RWPE2 (cell line): ENCODE results near the gene KIAA0408.

Source experiments
- ATAC-seq: fragments of 200-7000 bp; cut with Tn5 transposase; 3 replicates; pipeline ENCODE4 v1.9.1; 2021; ENCODE audit warnings: low read depth
- DNase-seq: peaks from one replicate; pipeline ENCODE4 v3.0.0-alpha.2; 2020; ENCODE audit warnings: low spot score
- H3K27ac ChIP-seq: fragments of 450-650 bp; 2 replicates; pipeline ENCODE4 v1.5.1; 2017; ENCODE audit warnings: mild to moderate bottlenecking; ENCODE audit not compliant: poor library complexity, severe bottlenecking
- H3K27me3 ChIP-seq: fragments of 250-450 bp; sonication (Bioruptor Pico); 2 replicates; pipeline ENCODE4 v1.5.1; 2021; ENCODE audit warnings: mild to moderate bottlenecking, moderate library complexity; ENCODE audit not compliant: insufficient read depth, poor library complexity, severe bottlenecking
- H3K36me3 ChIP-seq: fragments of 250-450 bp; sonication (Bioruptor Pico); 2 replicates; pipeline ENCODE4 v1.5.1; 2020; ENCODE audit warnings: low read depth, mild to moderate bottlenecking, moderate library complexity
- H3K4me1 ChIP-seq: fragments of 250-450 bp; sonication (Bioruptor Pico); 2 replicates; pipeline ENCODE4 v1.5.1; 2021; ENCODE audit warnings: mild to moderate bottlenecking, moderate library complexity; ENCODE audit not compliant: insufficient read depth, poor library complexity, severe bottlenecking
- H3K4me3 ChIP-seq: fragments of 250-450 bp; sonication (Bioruptor Pico); 2 replicates; pipeline ENCODE4 v1.5.1; 2021; ENCODE audit warnings: mild to moderate bottlenecking, moderate library complexity; ENCODE audit not compliant: severe bottlenecking
- H3K9me3 ChIP-seq: fragments of 250-450 bp; sonication (Bioruptor Pico); 2 replicates; pipeline ENCODE4 v1.5.1; 2021; ENCODE audit warnings: mild to moderate bottlenecking, moderate library complexity; ENCODE audit not compliant: severe bottlenecking
- CTCF ChIP-seq: fragments of 450-650 bp; IDR thresholded peaks from one replicate; pipeline ENCODE4 v1.5.1; 2017; ENCODE audit warnings: mild to moderate bottlenecking, moderate library complexity; ENCODE audit not compliant: poor library complexity, severe bottlenecking

KIAA0408 gene

GRCh38 chr6:127464881-127465459, 5.8 kb upstream of the KIAA0408 start:
- H3K36me3 ChIP-seq: no peaks in the 10 kb centered on the region
- no peak overlapping the region for H3K27ac ChIP-seq
- no peak overlapping the region for H3K4me3 ChIP-seq
- H3K4me1 ChIP-seq: no peaks in the 10 kb centered on the region
- peak; percentile 90 for TF ChIP-seq CTCF
- H3K27me3 ChIP-seq: no peaks in the 10 kb centered on the region
- peak; percentile 94 for ATAC-seq
- DNase-seq: no peak
- H3K9me3 ChIP-seq: no peaks in the 10 kb centered on the region

GRCh38 chr6:127464161-127464880, 5.1 kb upstream of the KIAA0408 start:
- Histone ChIP-seq H3K9me3 (no peaks in the 10 kb centered on the region), H3K4me1 (no peaks in the 10 kb centered on the region), H3K36me3 (no peaks in the 10 kb centered on the region), H3K4me3 (no peak overlapping the region), H3K27me3 (no peaks in the 10 kb centered on the region), H3K27ac (no peak overlapping the region)
- DNase-seq (no peak), ATAC-seq (no peak)
- no peak for TF ChIP-seq CTCF

GRCh38 chr6:127463056-127463455, 3.9 kb upstream of the KIAA0408 start:
- H3K4me1 ChIP-seq: no peaks in the 10 kb centered on the region
- H3K4me3 ChIP-seq: no peak overlapping the region
- DNase-seq (no peak), ATAC-seq (no peak)
- TF ChIP-seq CTCF: no peak
- no peaks in the 10 kb centered on the region for H3K9me3 ChIP-seq
- no peaks in the 10 kb centered on the region for H3K36me3 ChIP-seq
- H3K27ac ChIP-seq: no peak overlapping the region
- H3K27me3 ChIP-seq: no peaks in the 10 kb centered on the region

GRCh38 chr6:127462376-127462775, 3.2 kb upstream of the KIAA0408 start:
- ATAC-seq: no peak
- TF ChIP-seq CTCF: no peak

GRCh38 chr6:127460465-127460864, 1.3 kb upstream of the KIAA0408 start:
- Histone ChIP-seq H3K9me3 (no peaks in the 10 kb centered on the region), H3K36me3 (no peaks in the 10 kb centered on the region), H3K4me3 (no peak overlapping the region), H3K27ac (no peak overlapping the region), H3K27me3 (no peaks in the 10 kb centered on the region), H3K4me1 (no peaks in the 10 kb centered on the region)
- ATAC-seq: no peak
- DNase-seq: no peak
- no peak for TF ChIP-seq CTCF

More at GRCh38 chr6:127462376-127462775, 3.2 kb upstream of the KIAA0408 start:
- Histone ChIP-seq H3K4me1 (no peaks in the 10 kb centered on the region), H3K9me3 (no peaks in the 10 kb centered on the region), H3K27me3 (no peaks in the 10 kb centered on the region), H3K36me3 (no peaks in the 10 kb centered on the region), H3K27ac (no peak overlapping the region), H3K4me3 (no peak overlapping the region)
- no peak for DNase-seq
